ENCODE data around the gene AMIGO1.
"Not testable (repeated sequence)": the region's sequence is repeated elsewhere in the genome, so short reads cannot be mapped to it uniquely, and the experiment has no call there.

Gene AMIGO1

DNA sequence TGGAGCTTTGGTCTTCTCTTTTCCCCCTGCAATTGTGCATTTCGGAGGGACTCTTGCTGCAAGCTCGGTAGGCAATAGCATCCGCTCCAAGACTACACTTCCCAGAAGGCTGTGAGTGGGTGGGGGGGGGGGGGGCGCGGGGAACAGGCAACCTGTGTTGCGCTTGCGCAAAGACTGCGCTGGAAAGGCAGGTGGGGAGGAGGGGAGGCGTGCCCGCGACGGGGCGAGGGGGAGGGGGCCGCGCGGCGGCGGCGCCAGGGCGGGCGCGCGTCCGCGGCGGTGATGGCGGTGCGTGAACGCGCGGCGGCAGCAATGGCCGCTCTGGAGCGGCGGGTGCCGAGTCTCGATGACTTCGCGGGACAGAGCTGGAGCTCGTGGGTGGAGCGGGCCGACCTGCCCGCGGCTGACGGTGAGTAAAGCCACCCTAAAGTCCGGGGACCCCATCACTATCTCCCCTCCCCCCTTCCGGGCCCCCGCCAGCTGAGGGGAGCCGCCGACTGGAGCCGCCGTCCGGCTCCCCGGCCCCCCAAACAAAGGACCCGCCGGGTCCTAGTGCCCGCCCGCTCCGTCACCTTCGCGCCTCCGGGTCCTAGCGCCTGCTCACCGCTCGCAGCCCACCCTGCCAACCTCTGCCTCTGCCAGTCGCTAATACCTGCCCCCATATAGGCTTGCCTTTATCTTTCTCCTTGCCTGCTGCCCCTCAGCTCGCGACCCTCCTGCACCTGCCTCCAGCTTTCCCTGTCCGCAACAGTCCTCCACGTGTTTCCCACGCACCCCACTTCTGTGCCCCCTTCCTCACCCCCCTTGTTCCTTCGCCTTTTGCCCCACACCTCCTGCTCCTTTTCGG is 25.6 kb downstream of the AMIGO1 start, which contains the start of gene ATXN7L2:
ATXN7L2 (plus strand) TSS at position 234 of the 847 bp plus-strand sequence; CDS start at position 283, 49 bp downstream.
- DNase-seq (ENCODE audit: low read depth, low spot score) = peak; percentile 78

DNA sequence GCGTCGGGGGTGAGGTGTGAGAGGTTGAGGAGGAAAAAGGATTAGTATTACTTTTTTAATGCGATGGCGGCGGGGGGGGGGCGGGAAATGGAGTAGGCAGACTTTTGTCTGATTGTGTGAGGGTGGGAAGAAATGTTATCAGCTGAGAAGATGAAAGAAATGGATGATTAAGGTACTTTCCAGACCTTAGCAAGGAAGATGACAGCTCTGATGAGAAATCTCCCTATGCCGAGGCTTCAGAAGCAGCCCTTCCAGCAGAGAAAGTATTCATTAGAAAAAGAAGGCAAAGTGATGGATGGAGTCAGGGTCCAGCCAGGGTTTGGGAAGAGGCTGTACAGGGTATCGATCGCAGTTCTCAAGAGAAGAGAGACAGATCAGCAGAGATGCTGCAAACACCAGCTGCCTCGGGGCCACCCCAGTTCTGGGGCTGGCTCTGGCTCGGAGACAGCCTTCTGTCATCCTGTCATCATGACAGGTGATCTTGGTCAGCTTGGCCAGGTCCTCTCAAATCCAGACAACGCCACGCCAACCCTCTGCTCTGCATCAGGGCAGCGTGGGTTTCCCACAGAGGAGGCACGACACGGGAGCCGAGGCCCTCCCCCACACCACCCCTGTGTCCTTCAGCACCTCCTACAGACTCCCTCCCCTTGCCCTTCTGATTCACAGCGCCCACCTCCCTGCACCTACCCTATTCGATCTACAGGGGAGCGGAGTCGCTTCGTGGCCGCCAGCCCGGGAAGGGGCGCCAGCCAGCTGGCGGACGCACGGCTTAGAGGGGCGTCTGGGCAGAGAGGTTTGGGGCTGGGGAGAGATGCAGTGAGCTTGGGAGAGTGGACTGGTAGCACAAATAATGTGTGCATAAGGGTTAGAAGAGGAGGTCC is 26.5 kb downstream of the AMIGO1 start:
- no peak for DNase-seq (ENCODE audit: low read depth, low spot score)

DNA sequence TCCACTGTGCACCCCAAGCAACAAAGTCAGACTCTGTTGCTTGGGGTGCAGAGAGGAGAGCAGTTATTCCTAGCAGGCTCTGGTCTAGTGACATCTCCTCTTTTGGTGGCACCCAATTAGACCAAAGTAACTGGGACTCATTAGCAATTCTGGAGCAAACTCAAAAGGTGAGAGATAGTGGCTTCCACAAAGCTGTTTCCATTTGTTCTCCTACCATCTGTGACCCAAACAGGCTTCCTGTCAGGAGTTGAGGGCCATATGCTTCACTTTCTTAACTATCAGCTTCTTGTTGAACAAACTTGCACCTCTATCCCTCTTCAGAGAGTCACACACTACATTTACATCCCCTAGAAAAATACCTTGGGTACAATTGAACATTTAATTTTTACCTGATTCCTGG is 27.3 kb downstream of the AMIGO1 start:
- no peak for DNase-seq (ENCODE audit: low read depth, low spot score)

DNA sequence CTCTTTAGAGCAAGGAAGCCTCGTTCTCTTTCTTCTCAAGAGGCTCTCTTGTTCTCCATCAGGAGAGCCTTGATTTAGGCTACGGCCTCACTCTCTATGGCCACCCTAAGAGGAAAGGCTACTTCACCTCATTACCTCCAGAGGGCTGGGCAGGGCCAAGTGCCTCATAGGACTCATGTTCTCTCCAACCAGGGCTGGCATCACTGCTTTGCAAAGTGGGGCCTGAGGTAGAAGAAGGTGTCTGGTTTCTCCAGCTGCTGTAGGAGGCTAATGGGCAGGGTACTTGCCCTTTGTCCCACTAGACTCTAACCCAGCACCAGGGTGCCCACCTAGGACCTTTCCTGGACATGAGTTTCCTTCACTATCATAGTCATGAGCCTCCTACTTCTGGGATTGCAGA is 27.9 kb downstream of the AMIGO1 start:
- no peak for DNase-seq (ENCODE audit: low read depth, low spot score)

DNA sequence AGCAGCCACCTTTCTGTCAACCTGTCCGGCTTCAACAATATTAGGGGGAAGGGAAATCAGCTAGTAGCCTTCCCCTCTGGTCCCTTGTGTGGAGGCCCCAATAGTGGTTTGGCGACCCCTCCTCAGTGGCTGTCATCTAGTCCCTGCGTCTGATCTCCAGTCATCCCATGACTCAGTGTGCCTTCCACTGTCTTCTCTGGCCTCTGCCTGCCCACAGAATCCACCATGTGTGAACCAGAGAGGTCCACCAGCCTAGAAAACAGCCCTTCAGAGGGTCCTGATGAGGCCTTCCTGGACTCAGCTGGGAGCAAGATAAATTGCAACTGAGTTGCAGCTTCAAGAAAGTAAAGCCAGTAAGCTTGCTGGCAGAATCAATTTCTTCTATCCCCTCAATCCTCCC is 29.6 kb downstream of the AMIGO1 start:
- DNase-seq (ENCODE audit: low read depth, low spot score) = no peak

DNA sequence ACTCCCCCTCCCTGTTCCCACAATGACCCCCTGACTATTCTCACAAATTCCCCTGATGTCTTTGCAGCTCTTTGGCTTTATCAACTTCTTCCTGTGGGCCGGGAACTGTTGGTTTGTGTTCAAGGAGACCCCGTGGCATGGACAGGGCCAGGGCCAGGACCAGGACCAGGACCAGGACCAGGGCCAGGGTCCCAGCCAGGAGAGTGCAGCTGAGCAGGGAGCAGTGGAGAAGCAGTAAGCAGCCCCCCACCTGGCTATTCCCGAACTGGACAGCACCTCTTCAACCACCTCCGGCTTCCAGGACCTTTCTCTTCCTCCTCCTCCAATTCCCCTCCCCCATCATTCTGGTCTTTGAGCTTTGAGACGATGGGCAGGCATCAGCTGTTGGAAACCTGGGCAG is 30.2 kb downstream of the AMIGO1 start:
- DNase-seq (ENCODE audit: low read depth, low spot score) = no peak

DNA sequence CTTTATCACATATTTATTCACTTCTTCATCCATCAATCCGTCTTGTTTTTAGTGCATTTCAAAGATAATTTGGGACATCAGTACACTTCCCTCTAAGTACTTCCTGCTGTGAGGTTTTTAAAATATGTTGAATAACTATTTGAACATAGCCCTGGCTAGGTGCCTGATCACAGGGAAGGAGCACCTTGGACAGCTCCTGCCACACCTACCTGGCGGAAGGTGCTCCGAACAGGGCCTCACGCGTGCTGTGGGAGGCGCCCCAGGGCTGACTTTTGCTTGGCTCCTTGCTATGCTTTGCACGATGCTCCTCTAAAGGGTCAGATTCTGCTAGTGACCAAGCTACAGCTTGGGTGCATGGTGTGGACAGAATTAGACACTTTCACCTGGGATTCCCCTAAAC is 30.7 kb downstream of the AMIGO1 start:
- DNase-seq (ENCODE audit: low read depth, low spot score) = no peak

DNA sequence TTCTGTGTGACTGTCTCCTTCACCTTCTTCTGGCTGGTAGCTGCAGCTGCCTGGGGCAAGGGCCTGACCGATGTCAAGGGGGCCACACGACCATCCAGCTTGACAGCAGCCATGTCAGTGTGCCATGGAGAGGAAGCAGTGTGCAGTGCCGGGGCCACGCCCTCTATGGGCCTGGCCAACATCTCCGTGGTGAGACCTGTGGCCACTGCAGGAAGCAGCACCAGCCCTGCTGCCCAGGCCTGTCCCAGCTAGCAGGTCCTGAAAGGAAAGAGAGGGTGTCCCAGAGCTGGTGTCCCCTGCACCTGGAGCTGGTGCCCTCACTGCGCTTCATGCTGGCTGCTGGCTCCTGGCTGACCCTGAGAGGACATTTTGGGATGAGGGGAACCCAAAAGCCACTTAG is 31.7 kb downstream of the AMIGO1 start:
- DNase-seq (ENCODE audit: low read depth, low spot score) = no peak

DNA sequence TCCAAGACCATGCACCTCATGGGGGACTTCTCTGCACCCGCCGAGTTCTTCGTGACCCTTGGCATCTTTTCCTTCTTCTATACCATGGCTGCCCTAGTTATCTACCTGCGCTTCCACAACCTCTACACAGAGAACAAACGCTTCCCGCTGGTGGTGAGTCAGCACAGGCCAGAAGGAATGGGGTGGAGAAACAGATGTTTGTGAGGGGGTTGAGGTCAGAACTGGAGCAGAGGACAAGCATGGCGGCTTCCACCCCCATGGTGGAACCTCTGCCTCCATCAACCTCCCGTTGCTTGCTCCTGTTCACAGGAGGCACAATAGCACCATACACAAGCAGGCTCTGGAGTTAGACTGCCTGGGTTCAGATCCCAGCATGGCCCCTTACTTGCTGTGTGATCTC is 32.7 kb downstream of the AMIGO1 start:
- DNase-seq (ENCODE audit: low read depth, low spot score) = no peak

DNA sequence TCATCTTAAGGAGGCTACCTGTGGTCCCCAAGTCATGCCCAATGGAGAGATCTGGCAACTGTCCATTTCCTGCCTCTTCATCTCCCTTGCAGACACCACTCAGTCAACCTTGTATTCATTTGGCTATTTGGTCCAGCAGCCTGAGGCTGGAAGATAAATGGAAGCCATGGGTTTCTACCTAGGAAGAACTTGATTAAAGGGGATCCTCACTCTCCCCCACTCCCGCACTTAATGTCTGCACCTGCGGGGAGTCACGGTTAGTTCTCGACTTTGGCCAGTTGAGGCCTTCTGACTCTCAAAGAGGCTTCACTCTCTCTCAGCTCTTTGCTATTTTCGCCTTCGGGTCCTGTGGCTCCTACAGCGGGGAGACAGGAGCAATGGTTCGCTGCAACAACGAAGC is 34.3 kb downstream of the AMIGO1 start:
- no peak for DNase-seq (ENCODE audit: low read depth, low spot score)

DNA sequence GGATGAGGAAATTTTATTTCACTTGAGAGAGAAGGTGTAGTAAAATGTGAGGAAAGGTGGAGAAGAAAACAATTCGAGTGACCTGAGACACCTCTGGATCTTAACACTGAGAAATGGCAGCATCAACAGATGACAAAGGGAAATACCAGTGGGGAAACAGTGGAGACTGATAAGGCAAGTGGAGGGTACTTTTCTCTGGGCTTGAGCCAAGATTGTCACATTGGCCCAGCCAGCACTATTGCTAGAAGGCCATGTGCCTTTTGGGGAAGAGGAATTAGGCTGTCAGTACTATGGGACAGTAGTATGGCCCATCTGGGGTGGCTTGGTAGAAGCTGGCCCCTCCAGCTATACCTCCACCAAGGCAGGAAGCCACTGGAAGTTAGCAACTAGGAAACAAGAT is 34.8 kb downstream of the AMIGO1 start:
- DNase-seq (ENCODE audit: low read depth, low spot score) = no peak

DNA sequence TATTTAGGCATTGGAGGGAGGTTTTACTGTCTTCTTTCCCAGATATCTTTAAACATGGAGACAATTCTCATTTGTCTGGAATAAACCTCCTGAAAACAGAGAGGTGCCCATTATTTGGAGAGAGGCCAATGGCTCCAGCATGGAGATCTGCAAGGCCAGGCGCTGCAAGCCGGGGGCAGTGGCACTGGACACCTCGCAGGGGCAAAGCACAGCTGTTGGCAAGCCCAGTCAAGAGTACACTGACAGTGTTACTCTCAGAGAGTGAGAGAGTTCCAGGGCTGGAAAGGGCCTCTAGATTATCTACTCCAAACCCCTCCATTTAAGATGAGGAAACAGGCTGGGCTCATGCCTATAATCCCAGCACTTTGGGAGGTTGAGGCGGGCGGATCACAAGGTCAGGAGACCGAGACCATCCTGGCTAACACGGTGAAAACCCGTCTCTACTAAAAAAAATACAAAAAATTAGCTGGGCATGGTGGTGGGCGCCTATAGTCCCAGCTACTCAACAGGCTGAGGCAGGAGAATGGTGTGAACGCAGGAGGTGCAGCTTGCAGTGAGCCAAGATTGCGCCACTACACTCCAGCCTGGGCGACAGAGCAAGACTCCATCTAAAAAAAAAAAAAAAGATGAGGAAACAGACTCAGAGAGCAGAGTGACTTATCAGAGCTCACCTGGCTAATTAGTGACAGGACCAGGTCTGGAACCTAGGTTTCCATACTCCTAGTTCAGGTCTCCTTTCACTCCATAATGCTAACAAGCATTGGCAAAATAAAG is 36.1 kb downstream of the AMIGO1 start:
- DNase-seq (ENCODE audit: low read depth, low spot score) = not testable (repeated sequence)

DNA sequence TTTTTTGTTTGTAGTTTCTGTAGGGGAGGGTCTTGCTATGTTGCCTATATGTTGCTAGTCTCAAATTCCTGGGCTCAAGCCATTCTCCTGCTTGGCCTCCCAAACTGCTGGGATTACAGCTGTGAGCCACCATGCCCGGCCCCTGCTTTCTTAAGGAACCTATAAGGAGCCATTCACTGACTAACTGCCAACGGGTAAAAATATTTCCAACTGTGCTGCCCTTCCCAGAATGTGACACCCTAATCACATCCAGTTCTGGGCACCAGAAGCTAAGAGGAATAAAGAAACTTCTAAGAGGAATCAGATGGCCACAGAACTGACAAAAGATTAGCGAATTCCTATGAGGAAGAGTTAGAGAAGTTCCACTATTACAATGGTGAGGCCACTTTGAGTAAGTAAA is 36.7 kb downstream of the AMIGO1 start:
- DNase-seq (ENCODE audit: low read depth, low spot score) = no peak

DNA sequence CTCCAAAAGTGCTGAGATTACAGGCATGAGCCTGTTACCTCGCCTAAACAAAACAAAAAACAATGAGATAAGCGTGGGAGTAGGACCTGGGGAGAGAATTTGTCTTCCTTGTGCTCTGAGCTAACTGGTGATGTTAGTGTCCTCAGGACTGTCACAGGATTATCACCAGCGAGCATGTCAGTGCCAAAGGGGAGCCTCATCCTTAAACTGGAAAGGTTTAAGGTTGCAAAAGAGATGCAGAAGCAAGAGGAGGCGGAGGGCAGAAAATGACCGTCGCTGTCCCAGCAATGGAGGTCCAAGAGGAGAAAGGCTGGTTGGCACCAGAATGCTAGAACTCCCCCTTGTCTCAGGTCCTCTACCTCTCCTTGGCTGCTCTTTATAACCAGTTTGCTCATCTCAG is 39.3 kb downstream of the AMIGO1 start:
- no peak for DNase-seq (ENCODE audit: low read depth, low spot score)

DNA sequence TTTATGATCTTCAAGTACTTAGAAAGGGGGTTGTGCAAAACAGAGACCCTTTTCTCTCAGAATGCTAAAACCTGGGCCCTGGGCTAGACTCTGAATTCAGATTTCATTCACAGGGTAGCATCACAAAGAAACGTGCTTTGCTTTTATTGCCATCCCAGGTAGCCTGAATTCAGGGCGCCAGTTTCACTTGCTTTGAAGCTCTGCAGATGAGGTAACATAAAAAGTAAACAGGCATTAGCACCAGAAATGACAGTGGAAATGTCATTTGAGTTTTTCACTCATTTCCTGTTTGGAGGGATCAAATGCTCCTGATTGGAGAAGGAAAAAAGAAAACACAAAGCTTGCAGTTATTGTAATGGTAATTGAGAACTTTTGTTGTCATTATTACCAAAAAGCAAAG is 40.6 kb downstream of the AMIGO1 start:
- no peak for DNase-seq (ENCODE audit: low read depth, low spot score)

DNA sequence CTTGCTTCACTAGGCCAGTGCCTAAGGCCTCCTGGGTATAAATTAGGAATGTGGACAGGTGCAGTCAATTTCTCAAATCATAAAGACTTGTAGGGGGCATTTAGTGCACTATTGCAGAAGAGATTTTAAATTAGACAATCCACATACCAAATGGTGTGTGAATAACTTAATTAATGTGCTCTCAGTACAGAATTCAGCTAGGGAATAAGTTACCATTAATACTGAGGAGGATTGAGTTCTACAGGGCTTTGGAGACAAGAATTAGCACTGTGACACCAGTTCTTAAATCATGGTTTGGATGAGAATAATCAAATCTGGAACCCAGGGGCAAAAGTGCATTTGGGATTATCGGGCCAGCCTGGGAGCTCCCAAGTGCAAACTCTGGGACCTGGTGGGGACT is 41.5 kb downstream of the AMIGO1 start:
- DNase-seq (ENCODE audit: low read depth, low spot score) = no peak

DNA sequence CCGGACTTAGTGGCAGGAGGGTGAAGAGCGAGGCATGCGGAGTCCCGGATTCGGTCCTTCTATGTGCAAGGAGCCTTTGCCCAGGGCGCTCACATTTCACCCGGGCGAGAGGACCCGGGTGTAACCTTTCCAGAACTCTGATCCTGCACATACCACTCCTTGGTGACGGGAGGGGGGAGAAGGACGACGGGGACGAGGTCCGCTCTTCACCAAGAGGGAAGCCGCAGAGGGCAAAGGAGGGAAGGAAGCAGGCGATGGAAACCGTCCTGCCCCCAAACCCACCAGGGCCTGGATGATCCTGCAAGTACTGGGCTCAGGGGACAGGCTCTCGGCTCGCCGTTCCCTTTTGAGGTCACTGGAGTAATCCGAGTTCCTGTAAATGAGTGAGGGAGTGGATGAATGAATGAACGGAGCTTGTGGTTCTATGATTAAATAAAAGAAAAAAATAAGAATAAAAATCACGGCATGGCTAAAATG is 42.2 kb downstream of the AMIGO1 start:
- no peak for DNase-seq (ENCODE audit: low read depth, low spot score)

DNA sequence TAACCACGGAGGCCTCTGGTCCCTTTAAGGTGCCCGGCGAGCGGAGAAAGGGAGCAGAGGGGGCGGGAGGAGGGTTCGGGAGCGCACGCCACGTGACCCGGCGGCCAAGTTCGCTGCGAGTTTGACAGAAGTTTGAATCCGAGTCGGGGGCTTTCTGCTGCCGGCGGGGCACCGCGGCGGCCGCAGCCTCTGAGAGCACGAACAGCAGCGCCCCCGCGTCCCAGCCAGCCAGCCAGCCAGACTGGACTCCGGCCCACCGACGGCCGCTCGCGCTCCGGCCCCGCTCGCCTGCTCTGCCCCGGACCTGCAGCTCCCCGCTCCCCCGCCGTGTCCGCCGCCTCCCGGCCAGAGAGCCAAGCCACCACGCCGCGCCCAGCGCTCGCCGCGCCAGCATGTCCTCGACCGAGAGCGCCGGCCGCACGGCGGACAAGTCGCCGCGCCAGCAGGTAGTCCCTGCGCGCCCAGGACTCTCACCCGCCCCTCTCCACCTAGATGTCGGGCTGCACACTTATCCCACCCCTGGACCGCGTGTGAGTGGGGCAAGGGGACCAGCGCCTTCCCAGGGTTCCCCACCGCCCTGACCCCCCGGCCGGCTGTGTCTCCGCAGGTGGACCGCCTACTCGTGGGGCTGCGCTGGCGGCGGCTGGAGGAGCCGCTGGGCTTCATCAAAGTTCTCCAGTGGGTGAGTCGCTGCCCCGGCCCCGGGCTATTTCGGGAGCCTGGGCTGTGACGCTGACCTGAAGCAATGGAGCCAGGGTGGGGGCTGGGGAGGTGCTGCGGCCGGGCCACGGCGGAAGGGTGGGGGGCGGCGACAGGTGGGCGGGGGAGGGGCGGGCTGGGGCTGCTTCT is 42.9 kb downstream of the AMIGO1 start, which contains the start of gene SYPL2:
SYPL2 (plus strand) TSS at position 95 of the 849 bp plus-strand sequence; CDS start at position 393, 298 bp downstream.
- no peak for DNase-seq (ENCODE audit: low read depth, low spot score)

DNA sequence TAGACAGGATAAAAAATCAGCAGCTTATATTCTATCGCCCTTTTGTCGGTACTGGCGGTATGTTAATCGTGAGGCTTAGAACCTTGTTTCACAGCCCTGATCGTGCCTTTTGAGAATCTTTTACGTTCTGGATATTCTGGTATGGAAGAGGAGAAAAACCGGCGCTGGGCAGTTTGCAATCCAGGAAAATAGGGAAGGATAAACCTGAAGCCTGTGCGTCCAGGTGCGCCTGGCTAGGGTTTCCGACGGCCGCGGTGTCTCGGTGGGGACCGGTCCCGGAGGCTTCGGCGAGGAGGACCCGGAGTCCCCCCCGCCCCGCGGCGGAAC is 43.4 kb downstream of the AMIGO1 start:
- DNase-seq (ENCODE audit: low read depth, low spot score) = no peak

DNA sequence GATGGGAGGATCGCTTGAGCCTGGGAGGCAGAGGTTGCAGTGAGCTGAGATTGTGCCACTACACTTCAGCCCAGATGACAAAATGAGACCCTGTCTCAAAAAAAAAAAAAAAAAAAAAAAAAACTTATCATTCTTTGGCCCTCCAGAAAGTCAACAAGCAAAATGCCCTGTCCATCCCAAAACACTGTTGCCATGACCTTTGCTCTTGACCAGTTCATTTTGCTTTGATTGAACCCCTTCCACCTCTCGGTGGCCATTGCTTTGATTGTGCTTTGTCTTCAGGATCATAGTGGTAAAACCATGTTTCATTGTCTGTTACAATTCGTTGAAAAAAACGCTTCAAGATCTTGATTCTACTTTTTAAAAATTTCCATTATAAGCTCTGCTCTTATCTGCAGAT is 51.7 kb downstream of the AMIGO1 start:
- DNase-seq (ENCODE audit: low read depth, low spot score) = no peak
